Fibroblast of lung (primary cell): ENCODE data around the gene SMKR1. TPM values are rescaled to one million over a fixed set of nuclear protein-coding genes. Genes with fewer than 3 reads are reported as not detected.

Experiments used
- DNase-seq, 2 donors: peaks; one replicate each; pipeline versions ENCODE4 v3.0.0 to v3.0.0-alpha.2; 2010; ENCODE audit warnings: low read depth in 2 of 2
- H2AFZ ChIP-seq: 2 replicates; pipeline ENCODE4 v1.5.1; 2012; ENCODE audit warnings: low read length, control low read depth, inconsistent platforms
- H3K27ac ChIP-seq: 2 replicates; pipeline ENCODE4 v1.5.1; 2011; ENCODE audit warnings: low read length, control low read depth; ENCODE audit not compliant: insufficient read depth
- H3K27me3 ChIP-seq: 2 replicates; pipeline ENCODE4 v1.5.1; 2011; ENCODE audit warnings: mild to moderate bottlenecking, low read length; ENCODE audit not compliant: control insufficient read depth, insufficient read depth
- H3K36me3 ChIP-seq: 2 replicates; pipeline ENCODE4 v1.5.1; 2011; ENCODE audit warnings: low read length; ENCODE audit not compliant: control insufficient read depth, insufficient read depth
- H3K4me1 ChIP-seq: 2 replicates; pipeline ENCODE4 v1.5.1; 2011; ENCODE audit warnings: low read length; ENCODE audit not compliant: control insufficient read depth, insufficient read depth; ENCODE audit errors: extremely low read depth
- H3K4me2 ChIP-seq: 2 replicates; pipeline ENCODE4 v1.5.1; 2011; ENCODE audit warnings: low read length, control low read depth; ENCODE audit not compliant: insufficient read depth; ENCODE audit errors: extremely low read depth
- H3K4me3 ChIP-seq, 4 experiments: fragments of 200-600 bp in 1 of 4; sonication (generic) in 1 of 4; replicated peaks in 1 of 4; 2 replicates each; pipeline ENCODE4 v1.5.1; 2011 to 2016; ENCODE audit warnings: low read length in 4 of 4, low read depth in 3 of 4, mild to moderate bottlenecking in 3 of 4, control low read depth in 2 of 4, inconsistent platforms in 1 of 4, mixed read lengths in 1 of 4; ENCODE audit not compliant: insufficient read depth in 1 of 4; ENCODE audit errors: control extremely low read depth in 1 of 4
- H3K79me2 ChIP-seq: 2 replicates; pipeline ENCODE4 v1.5.1; 2012; ENCODE audit warnings: mild to moderate bottlenecking, low read length, inconsistent platforms; ENCODE audit not compliant: control insufficient read depth, insufficient read depth
- H3K9ac ChIP-seq: 2 replicates; pipeline ENCODE4 v1.5.1; 2011; ENCODE audit warnings: mild to moderate bottlenecking, low read length, control low read depth; ENCODE audit not compliant: insufficient read depth
- H3K9me3 ChIP-seq: 2 replicates; pipeline ENCODE4 v1.5.1; 2012; ENCODE audit warnings: low read depth, low read length; ENCODE audit not compliant: control insufficient read depth, insufficient read depth
- H4K20me1 ChIP-seq: 2 replicates; pipeline ENCODE4 v1.5.1; 2011; ENCODE audit warnings: low read length; ENCODE audit not compliant: control insufficient read depth, insufficient read depth; ENCODE audit errors: extremely low read depth
- CTCF ChIP-seq, 2 donors: IDR thresholded peaks in 1 of 2; conservative IDR thresholded peaks in 1 of 2; 1 replicate in 1 of 2; 2 replicates in 1 of 2; pipeline ENCODE4 v1.5.1; 2011 to 2012; ENCODE audit warnings: low read length in 2 of 2, control low read depth in 1 of 2, inconsistent platforms in 1 of 2, low read depth in 1 of 2, mild to moderate bottlenecking in 1 of 2
- EZH2 ChIP-seq: IDR thresholded peaks from 2 replicates; pipeline ENCODE4 v1.5.1; 2012; ENCODE audit warnings: low read length, control low read depth, mild to moderate bottlenecking; ENCODE audit errors: missing control alignments
- polyA plus RNA-seq, 2 donors: library from polyadenylated mRNA; depleted of rRNA in 1 of 2; stranded (reverse) in 1 of 2; unstranded in 1 of 2; fragments of >200 nt; gene quantifications; 2 replicates each; pipeline ENCODE4 v1.2.1, GENCODE V29; 2011 to 2012; ENCODE audit warnings: missing spikeins in 1 of 2
- total RNA-seq: library from RNA; depleted of rRNA; stranded (reverse); fragments of >200 nt; gene quantifications from 2 replicates; pipeline ENCODE4 v1.2.1, GENCODE V29; 2014

The SMKR1 gene
- total and polyA plus RNA-seq, 2 donors (not counting 1 experiment from before 2014, with no cell fraction given), result 0.49 to 3.5 TPM

- DNase-seq, result no peak
Observed at GRCh38 chr7:129540340-129540739, 38.0 kb downstream of the SMKR1 start.

GRCh38 chr7:129544700-129545099, 42.4 kb downstream of the SMKR1 start:
- H3K79me2 ChIP-seq, result no peaks in the 10 kb centered on the region
- DNase-seq, result no peak
- no peaks in the 10 kb centered on the region for H3K36me3 ChIP-seq
- TF ChIP-seq EZH2 (no peak), CTCF (conservative IDR thresholded peaks at IDR 0.05 in 1 of 2, IDR thresholded peaks at IDR 0.05 in 1 of 2; ENCODE audit: low read depth in 1 of 2, low read length in 2 of 2) (no peak)
- H3K9me3 ChIP-seq, result no peaks in the 10 kb centered on the region
- no peaks in the 10 kb centered on the region for H4K20me1 ChIP-seq
- H3K4me1 ChIP-seq, result no peaks in the 10 kb centered on the region
- no peak overlapping the region for H3K9ac ChIP-seq
- H3K4me2 ChIP-seq, result no peak overlapping the region
- H3K27ac ChIP-seq, result no peak overlapping the region
- H2AFZ ChIP-seq, result no peak overlapping the region
- no peaks in the 10 kb centered on the region for H3K27me3 ChIP-seq
- H3K4me3 ChIP-seq, result no peak overlapping the region

More at GRCh38 chr7:129540340-129540739, 38.0 kb downstream of the SMKR1 start:
- no peaks in the 10 kb centered on the region for H3K4me1 ChIP-seq
- H3K4me2 ChIP-seq, result no peak overlapping the region
- no peaks in the 10 kb centered on the region for H3K79me2 ChIP-seq
- no peak overlapping the region for H3K9ac ChIP-seq
- H3K27ac ChIP-seq, result no peak overlapping the region
- H4K20me1 ChIP-seq, result no peaks in the 10 kb centered on the region
- H3K27me3 ChIP-seq, result no peaks in the 10 kb centered on the region
- H3K36me3 ChIP-seq, result no peaks in the 10 kb centered on the region
- H3K4me3 ChIP-seq, result no peak overlapping the region
- H3K9me3 ChIP-seq, result no peaks in the 10 kb centered on the region
- no peak for TF ChIP-seq EZH2
- no peak for TF ChIP-seq CTCF (conservative IDR thresholded peaks at IDR 0.05 in 1 of 2, IDR thresholded peaks at IDR 0.05 in 1 of 2; ENCODE audit: low read depth in 1 of 2, low read length in 2 of 2)
- H2AFZ ChIP-seq, result no peak overlapping the region

GRCh38 chr7:129550693-129551360, 48.5 kb downstream of the SMKR1 start:
- H3K36me3 ChIP-seq, result no peaks in the 10 kb centered on the region
- no peak overlapping the region for H3K4me2 ChIP-seq
- no peaks in the 10 kb centered on the region for H3K27me3 ChIP-seq
- H3K79me2 ChIP-seq, result no peaks in the 10 kb centered on the region
- no peaks in the 10 kb centered on the region for H3K4me1 ChIP-seq
- no peak overlapping the region for H3K27ac ChIP-seq
- no peak overlapping the region for H3K9ac ChIP-seq
- no peak for DNase-seq
- H2AFZ ChIP-seq, result no peak overlapping the region
- H4K20me1 ChIP-seq, result no peaks in the 10 kb centered on the region
- TF ChIP-seq CTCF (conservative IDR thresholded peaks at IDR 0.05 in 1 of 2, IDR thresholded peaks at IDR 0.05 in 1 of 2; ENCODE audit: low read depth in 1 of 2, low read length in 2 of 2) (no peak), EZH2 (no peak)
- no peaks in the 10 kb centered on the region for H3K9me3 ChIP-seq
- no peak overlapping the region for H3K4me3 ChIP-seq
